HepG2 (cell line): ENCODE measurements around the gene SCFD2. TPM values are rescaled to one million over a fixed set of nuclear protein-coding genes. Genes with fewer than 3 reads are reported as not detected.

ENCODE experiments used
- CHCHD3 ChIP-seq: sonication (generic); formaldehyde crosslinking; IDR thresholded peaks from 2 replicates; pipeline ENCODE4 v1.8.0; 2022; ENCODE audit warnings: mild to moderate bottlenecking, missing genetic modification reagents, moderate library complexity
- HMG20B ChIP-seq: conservative IDR thresholded peaks from 2 replicates; pipeline ENCODE4 v1.6.1; 2016; ENCODE audit warnings: missing genetic modification reagents, missing compliant biosample characterization
- HNF4A ChIP-seq: sonication (generic); formaldehyde crosslinking; IDR thresholded peaks from 2 replicates; pipeline ENCODE4 v1.4.0; 2020; ENCODE audit warnings: missing genetic modification reagents
- JARID2 ChIP-seq: sonication (generic); formaldehyde crosslinking; IDR thresholded peaks from 2 replicates; pipeline ENCODE4 v1.8.1; 2023; ENCODE audit warnings: missing genetic modification reagents, inconsistent platforms; ENCODE audit not compliant: insufficient replicate concordance
- NCOA5 ChIP-seq: sonication (generic); formaldehyde crosslinking; IDR thresholded peaks from 2 replicates; pipeline ENCODE4 v1.4.0; 2020; ENCODE audit warnings: missing genetic modification reagents
- ONECUT2 ChIP-seq: sonication (generic); formaldehyde crosslinking; IDR thresholded peaks from 2 replicates; pipeline ENCODE4 v1.4.0; 2020; ENCODE audit warnings: missing genetic modification reagents
- PAWR ChIP-seq: sonication (generic); formaldehyde crosslinking; IDR thresholded peaks from 2 replicates; pipeline ENCODE4 v1.4.0; 2020; ENCODE audit warnings: missing genetic modification reagents, mild to moderate bottlenecking, borderline replicate concordance
- RBM39 ChIP-seq: fragments of 200-400 bp; formaldehyde crosslinking; IDR thresholded peaks from one replicate; pipeline ENCODE4 v1.6.1; 2018; ENCODE audit warnings: antibody characterized with exemption, mild to moderate bottlenecking, low read depth, low read length; ENCODE audit not compliant: poor library complexity, severe bottlenecking
- SIX4 ChIP-seq: sonication (generic); formaldehyde crosslinking; IDR thresholded peaks from 2 replicates; pipeline ENCODE4 v1.4.0; 2020; ENCODE audit warnings: missing genetic modification reagents
- SPEN ChIP-seq: sonication (generic); formaldehyde crosslinking; IDR thresholded peaks from 2 replicates; pipeline ENCODE4 v1.5.1; 2020; ENCODE audit warnings: low read depth, mild to moderate bottlenecking, missing genetic modification reagents
- ZNF468 ChIP-seq: sonication (generic); formaldehyde crosslinking; IDR thresholded peaks from 2 replicates; pipeline ENCODE4 v1.8.0; 2022; ENCODE audit warnings: mild to moderate bottlenecking, moderate library complexity, missing genetic modification reagents
- ZNF550 ChIP-seq: sonication (generic); formaldehyde crosslinking; IDR thresholded peaks from 2 replicates; pipeline ENCODE4 v1.4.0; 2020; ENCODE audit warnings: mild to moderate bottlenecking, missing genetic modification reagents, borderline replicate concordance
- ZNF552 ChIP-seq: sonication (generic); formaldehyde crosslinking; IDR thresholded peaks from 2 replicates; pipeline ENCODE4 v1.9.0; 2022; ENCODE audit warnings: missing genetic modification reagents, mild to moderate bottlenecking, borderline replicate concordance
- ZNF557 ChIP-seq: sonication (generic); formaldehyde crosslinking; IDR thresholded peaks from 2 replicates; pipeline ENCODE4 v1.4.0; 2020; ENCODE audit warnings: missing genetic modification reagents
- ZNF652 ChIP-seq: IDR thresholded peaks from 2 replicates; pipeline ENCODE4 v1.6.1; 2016; ENCODE audit warnings: low read depth, borderline replicate concordance
- polyA plus RNA-seq, 8 experiments: library from polyadenylated mRNA; depleted of rRNA in 3 of 8; stranded (reverse) in 7 of 8; unstranded in 1 of 8; fragments of >200 nt; fragmentation: Illumina TruSeq in 4 of 8; extraction: Trizol in 4 of 8; gene quantifications; 2 replicates each; pipeline versions ENCODE4 v1.2.1 to v1.2.3, GENCODE V29; 2011 to 2016; ENCODE audit warnings: low read depth in 4 of 8, missing spikeins in 1 of 8, mixed read lengths in 1 of 8; ENCODE audit not compliant: insufficient read depth in 1 of 8
- total RNA-seq, 5 experiments: library from RNA; depleted of rRNA; stranded (reverse); fragments of >200 nt; fragmentation: Illumina TruSeq; extraction: Trizol; gene quantifications; 2 replicates each; pipeline ENCODE4 v1.2.3, GENCODE V29; 2016; ENCODE audit warnings: low read depth in 1 of 5
- TF ChIP-seq, protein P1 (sequence below): IDR thresholded peaks from 2 replicates; pipeline ENCODE4 v1.6.1; 2016; ENCODE audit warnings: mild to moderate bottlenecking
- TF ChIP-seq, protein P2 (sequence below): IDR thresholded peaks from 2 replicates; pipeline ENCODE4 v1.4.0; 2020; ENCODE audit warnings: mild to moderate bottlenecking, missing genetic modification reagents
- TF ChIP-seq, protein P3 (sequence below): sonication (generic); formaldehyde crosslinking; IDR thresholded peaks from 2 replicates; pipeline ENCODE4 v1.4.0; 2020; ENCODE audit warnings: missing genetic modification reagents
- TF ChIP-seq, protein P4 (sequence below): sonication (generic); formaldehyde crosslinking; IDR thresholded peaks from 2 replicates; pipeline ENCODE4 v1.5.0; 2020; ENCODE audit warnings: mild to moderate bottlenecking, missing genetic modification reagents

Gene SCFD2
- total and polyA plus RNA-seq, 2 of the 13 experiments (the other 11 are each of a cell fraction or from before 2014, with no cell fraction given), result 4.6 to 15.6 TPM

DNA sequence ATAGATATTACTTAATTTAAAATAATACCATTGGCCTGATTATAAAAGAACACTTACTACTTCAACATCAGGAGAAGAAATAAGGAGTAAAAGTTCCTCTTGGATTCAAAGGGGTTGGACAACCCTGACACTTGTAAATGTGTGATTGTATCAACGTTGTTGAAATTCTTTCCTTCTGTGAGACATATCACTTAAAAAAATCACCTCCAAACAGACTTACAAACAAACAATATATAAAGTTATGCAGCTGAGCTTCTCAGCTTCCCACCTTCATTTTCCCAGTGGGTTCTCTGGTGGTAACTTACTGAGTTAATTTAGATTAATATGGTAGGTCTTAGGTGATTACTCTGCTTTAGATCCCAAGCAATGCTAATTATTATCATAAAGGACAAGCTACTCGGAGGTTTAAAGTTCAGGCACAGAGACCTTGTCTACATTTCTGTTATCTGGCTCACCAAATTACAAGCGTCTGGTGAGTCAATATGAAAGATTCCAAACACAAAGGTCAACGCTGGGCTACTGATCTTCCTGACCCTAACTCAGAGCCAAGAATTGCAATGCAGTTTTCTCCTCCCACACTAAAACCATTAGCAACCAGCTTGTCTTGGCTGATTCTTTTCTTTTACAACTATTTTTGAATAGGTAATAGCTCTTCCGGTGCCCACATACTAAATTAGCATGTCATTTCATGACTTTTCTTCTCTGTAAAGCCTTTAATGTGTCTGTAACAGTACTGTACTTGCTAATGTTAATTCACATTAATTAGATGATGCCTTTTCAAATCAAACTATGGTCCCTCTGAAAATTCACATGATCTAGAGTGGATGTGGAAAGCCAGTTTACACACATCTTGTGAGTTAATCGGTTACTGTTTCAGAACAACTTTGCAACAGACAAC is 346.1 kb downstream of the SCFD2 start (continued):
- TF ChIP-seq ZNF552 (CRISPR knock-in tag), result no peak
- TF ChIP-seq ONECUT2 (CRISPR knock-in tag), result no peak
- TF ChIP-seq RBM39, result no peak
- TF ChIP-seq, protein P1, sequence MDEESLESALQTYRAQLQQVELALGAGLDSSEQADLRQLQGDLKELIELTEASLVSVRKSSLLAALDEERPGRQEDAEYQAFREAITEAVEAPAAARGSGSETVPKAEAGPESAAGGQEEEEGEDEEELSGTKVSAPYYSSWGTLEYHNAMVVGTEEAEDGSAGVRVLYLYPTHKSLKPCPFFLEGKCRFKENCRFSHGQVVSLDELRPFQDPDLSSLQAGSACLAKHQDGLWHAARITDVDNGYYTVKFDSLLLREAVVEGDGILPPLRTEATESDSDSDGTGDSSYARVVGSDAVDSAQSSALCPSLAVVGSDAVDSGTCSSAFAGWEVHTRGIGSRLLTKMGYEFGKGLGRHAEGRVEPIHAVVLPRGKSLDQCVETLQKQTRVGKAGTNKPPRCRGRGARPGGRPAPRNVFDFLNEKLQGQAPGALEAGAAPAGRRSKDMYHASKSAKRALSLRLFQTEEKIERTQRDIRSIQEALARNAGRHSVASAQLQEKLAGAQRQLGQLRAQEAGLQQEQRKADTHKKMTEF (CRISPR knock-in tag), result peak; percentile 80; the same call in 1 of the 2 replicates
- peak; percentile 39; the same call in 1 of the 2 replicates for TF ChIP-seq SIX4 (CRISPR knock-in tag)
- TF ChIP-seq NCOA5 (CRISPR knock-in tag), result no peak
- TF ChIP-seq JARID2 (CRISPR knock-in tag), result no peak
- peak; percentile 95 for TF ChIP-seq HNF4A (CRISPR knock-in tag)
- 0 out of 2 replicates have a peak, but pooled peaks have one; percentile 11 for TF ChIP-seq ZNF652 (CRISPR knock-in tag)
- no peak for TF ChIP-seq ZNF557 (CRISPR knock-in tag)
- TF ChIP-seq, protein P2, sequence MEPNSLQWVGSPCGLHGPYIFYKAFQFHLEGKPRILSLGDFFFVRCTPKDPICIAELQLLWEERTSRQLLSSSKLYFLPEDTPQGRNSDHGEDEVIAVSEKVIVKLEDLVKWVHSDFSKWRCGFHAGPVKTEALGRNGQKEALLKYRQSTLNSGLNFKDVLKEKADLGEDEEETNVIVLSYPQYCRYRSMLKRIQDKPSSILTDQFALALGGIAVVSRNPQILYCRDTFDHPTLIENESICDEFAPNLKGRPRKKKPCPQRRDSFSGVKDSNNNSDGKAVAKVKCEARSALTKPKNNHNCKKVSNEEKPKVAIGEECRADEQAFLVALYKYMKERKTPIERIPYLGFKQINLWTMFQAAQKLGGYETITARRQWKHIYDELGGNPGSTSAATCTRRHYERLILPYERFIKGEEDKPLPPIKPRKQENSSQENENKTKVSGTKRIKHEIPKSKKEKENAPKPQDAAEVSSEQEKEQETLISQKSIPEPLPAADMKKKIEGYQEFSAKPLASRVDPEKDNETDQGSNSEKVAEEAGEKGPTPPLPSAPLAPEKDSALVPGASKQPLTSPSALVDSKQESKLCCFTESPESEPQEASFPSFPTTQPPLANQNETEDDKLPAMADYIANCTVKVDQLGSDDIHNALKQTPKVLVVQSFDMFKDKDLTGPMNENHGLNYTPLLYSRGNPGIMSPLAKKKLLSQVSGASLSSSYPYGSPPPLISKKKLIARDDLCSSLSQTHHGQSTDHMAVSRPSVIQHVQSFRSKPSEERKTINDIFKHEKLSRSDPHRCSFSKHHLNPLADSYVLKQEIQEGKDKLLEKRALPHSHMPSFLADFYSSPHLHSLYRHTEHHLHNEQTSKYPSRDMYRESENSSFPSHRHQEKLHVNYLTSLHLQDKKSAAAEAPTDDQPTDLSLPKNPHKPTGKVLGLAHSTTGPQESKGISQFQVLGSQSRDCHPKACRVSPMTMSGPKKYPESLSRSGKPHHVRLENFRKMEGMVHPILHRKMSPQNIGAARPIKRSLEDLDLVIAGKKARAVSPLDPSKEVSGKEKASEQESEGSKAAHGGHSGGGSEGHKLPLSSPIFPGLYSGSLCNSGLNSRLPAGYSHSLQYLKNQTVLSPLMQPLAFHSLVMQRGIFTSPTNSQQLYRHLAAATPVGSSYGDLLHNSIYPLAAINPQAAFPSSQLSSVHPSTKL (CRISPR knock-in tag), result peak; percentile 98
- TF ChIP-seq, protein P3, sequence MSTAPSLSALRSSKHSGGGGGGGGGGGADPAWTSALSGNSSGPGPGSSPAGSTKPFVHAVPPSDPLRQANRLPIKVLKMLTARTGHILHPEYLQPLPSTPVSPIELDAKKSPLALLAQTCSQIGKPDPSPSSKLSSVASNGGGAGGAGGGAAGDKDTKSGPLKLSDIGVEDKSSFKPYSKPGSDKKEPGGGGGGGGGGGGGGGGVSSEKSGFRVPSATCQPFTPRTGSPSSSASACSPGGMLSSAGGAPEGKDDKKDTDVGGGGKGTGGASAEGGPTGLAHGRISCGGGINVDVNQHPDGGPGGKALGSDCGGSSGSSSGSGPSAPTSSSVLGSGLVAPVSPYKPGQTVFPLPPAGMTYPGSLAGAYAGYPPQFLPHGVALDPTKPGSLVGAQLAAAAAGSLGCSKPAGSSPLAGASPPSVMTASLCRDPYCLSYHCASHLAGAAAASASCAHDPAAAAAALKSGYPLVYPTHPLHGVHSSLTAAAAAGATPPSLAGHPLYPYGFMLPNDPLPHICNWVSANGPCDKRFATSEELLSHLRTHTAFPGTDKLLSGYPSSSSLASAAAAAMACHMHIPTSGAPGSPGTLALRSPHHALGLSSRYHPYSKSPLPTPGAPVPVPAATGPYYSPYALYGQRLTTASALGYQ (CRISPR knock-in tag), result peak; percentile 92
- TF ChIP-seq SPEN (CRISPR knock-in tag), result no peak; the same call in 1 of the 2 replicates
- TF ChIP-seq ZNF468 (CRISPR knock-in tag), result no peak
- TF ChIP-seq, protein P4, sequence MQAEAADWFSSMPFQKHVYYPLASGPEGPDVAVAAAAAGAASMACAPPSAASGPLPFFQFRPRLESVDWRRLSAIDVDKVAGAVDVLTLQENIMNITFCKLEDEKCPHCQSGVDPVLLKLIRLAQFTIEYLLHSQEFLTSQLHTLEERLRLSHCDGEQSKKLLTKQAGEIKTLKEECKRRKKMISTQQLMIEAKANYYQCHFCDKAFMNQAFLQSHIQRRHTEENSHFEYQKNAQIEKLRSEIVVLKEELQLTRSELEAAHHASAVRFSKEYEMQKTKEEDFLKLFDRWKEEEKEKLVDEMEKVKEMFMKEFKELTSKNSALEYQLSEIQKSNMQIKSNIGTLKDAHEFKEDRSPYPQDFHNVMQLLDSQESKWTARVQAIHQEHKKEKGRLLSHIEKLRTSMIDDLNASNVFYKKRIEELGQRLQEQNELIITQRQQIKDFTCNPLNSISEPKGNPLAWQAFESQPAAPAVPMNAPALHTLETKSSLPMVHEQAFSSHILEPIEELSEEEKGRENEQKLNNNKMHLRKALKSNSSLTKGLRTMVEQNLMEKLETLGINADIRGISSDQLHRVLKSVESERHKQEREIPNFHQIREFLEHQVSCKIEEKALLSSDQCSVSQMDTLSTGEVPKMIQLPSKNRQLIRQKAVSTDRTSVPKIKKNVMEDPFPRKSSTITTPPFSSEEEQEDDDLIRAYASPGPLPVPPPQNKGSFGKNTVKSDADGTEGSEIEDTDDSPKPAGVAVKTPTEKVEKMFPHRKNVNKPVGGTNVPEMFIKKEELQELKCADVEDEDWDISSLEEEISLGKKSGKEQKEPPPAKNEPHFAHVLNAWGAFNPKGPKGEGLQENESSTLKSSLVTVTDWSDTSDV (CRISPR knock-in tag), result no peak
- no peak for TF ChIP-seq ZNF550 (CRISPR knock-in tag)
- no peak for TF ChIP-seq PAWR
- TF ChIP-seq CHCHD3, result no peak
- peak; percentile 84; the same call in 1 of the 2 replicates for TF ChIP-seq HMG20B (CRISPR knock-in tag)
